ENCODE measurements around the gene CEP162. TPM values are rescaled to one million over a fixed set of nuclear protein-coding genes. Genes with fewer than 3 reads are reported as not detected.

The CEP162 gene
- total RNA-seq, 3 donors from 2014 or later (not counting 1 experiment from before 2014, with no cell fraction given), result 11.2 to 14.6 (median 12.0) TPM

GRCh38 chr6:84268781-84269180 lies 41.3 kb upstream of the CEP162 start:
- WGBS (ENCODE audit: insufficient coverage), result no CpG with 5 or more reads among the region's 3 CpGs
- intact Hi-C loops (cut with micrococcal nuclease), result no loop called here
- no peak overlapping the region for H3K27ac Mint-ChIP-seq
- ATAC-seq (no peak), DNase-seq (no peak)
- H3K4me3 ChIP-seq (ENCODE audit: low read length), result no peak overlapping the region
- H3K36me3 Mint-ChIP-seq, result no peaks in the 10 kb centered on the region
- H3K9me3 ChIP-seq (ENCODE audit: control insufficient read depth, insufficient read depth, low read length), result no peaks in the 10 kb centered on the region
- no peaks in the 10 kb centered on the region for H3K9me3 Mint-ChIP-seq
- H3K27me3 Mint-ChIP-seq (ENCODE audit: low read depth in 2 of 2), result peaks cover 0 to 5% of the 10 kb centered on the region in 2 donors
- H3K27me3 ChIP-seq (ENCODE audit: control insufficient read depth, insufficient read depth, low read length), result peaks cover 6% of the 10 kb centered on the region
- no peak overlapping the region for H3K27ac ChIP-seq (ENCODE audit: low read length)
- H3K4me3 Mint-ChIP-seq, result no peak overlapping the region
- no peaks in the 10 kb centered on the region for H3K36me3 ChIP-seq (ENCODE audit: control insufficient read depth, insufficient read depth, low read length)
- H3K4me1 Mint-ChIP-seq, result no peaks in the 10 kb centered on the region
- TF ChIP-seq, protein P1, sequence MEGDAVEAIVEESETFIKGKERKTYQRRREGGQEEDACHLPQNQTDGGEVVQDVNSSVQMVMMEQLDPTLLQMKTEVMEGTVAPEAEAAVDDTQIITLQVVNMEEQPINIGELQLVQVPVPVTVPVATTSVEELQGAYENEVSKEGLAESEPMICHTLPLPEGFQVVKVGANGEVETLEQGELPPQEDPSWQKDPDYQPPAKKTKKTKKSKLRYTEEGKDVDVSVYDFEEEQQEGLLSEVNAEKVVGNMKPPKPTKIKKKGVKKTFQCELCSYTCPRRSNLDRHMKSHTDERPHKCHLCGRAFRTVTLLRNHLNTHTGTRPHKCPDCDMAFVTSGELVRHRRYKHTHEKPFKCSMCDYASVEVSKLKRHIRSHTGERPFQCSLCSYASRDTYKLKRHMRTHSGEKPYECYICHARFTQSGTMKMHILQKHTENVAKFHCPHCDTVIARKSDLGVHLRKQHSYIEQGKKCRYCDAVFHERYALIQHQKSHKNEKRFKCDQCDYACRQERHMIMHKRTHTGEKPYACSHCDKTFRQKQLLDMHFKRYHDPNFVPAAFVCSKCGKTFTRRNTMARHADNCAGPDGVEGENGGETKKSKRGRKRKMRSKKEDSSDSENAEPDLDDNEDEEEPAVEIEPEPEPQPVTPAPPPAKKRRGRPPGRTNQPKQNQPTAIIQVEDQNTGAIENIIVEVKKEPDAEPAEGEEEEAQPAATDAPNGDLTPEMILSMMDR (IDR thresholded peaks at IDR 0.05), result no peak
- H3K4me1 ChIP-seq (ENCODE audit: control insufficient read depth, insufficient read depth, low read length), result no peaks in the 10 kb centered on the region

DNA sequence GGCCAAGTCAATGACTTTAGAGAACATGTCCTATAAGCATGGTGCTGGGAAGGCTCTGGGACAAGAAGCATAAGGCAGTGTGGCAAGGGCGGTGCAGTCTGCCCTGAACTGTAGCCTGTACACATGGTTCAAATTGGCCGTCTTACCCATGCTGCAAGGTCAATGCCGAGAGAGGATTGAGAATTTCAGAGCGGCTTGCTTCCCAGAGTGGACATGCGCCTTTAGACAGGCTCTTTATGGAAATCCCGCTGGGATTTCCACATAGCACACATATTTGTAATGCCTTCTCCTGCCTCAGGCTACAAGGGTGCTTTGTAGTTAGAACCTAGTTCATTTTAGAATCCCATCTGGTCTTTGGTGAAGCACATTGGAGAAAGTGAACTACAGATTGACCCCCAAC lies 36.1 kb upstream of the CEP162 start:
- H3K27me3 ChIP-seq (ENCODE audit: control insufficient read depth, insufficient read depth, low read length), result peaks cover 6% of the 10 kb centered on the region
- no peak overlapping the region for H3K4me3 ChIP-seq (ENCODE audit: low read length)
- ATAC-seq, result no peak
- no peak for DNase-seq
- intact Hi-C loops (cut with micrococcal nuclease), result no loop called here
- Mint-ChIP-seq H3K36me3 (no peaks in the 10 kb centered on the region), H3K9me3 (no peaks in the 10 kb centered on the region), H3K4me3 (no peak overlapping the region), H3K27ac (no peak overlapping the region), H3K4me1 (no peaks in the 10 kb centered on the region), H3K27me3 (ENCODE audit: low read depth in 2 of 2) (peaks cover 3 to 9% of the 10 kb centered on the region in 2 donors)
- TF ChIP-seq, protein P1 (IDR thresholded peaks at IDR 0.05), result no peak
- H3K27ac ChIP-seq (ENCODE audit: low read length), result no peak overlapping the region
- no peaks in the 10 kb centered on the region for H3K36me3 ChIP-seq (ENCODE audit: control insufficient read depth, insufficient read depth, low read length)
- H3K9me3 ChIP-seq (ENCODE audit: control insufficient read depth, insufficient read depth, low read length), result no peaks in the 10 kb centered on the region
- no peaks in the 10 kb centered on the region for H3K4me1 ChIP-seq (ENCODE audit: control insufficient read depth, insufficient read depth, low read length)
- 91% methylated on average over 6 of the region's 6 CpGs for WGBS (ENCODE audit: insufficient coverage)

DNA sequence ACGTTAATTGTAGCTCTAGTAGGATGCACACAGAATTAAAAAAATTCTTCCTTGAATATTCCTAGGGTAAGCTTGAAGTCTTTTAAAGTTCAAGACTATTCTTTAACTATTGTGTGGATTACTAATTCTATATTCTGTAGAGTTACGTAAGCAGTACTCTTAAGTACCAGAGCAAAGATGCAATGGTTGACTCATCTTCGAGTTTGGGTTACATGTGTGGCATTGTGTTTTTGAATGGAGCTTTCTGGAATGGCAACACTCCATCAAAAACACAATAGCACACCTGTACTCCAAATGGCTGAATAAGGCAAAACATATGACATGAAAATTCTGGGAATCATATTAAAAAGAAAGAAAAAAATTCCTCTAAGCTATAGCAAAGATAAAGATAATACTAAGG lies 33.5 kb upstream of the CEP162 start:
- TF ChIP-seq, protein P1 (IDR thresholded peaks at IDR 0.05), result no peak
- no peak overlapping the region for H3K4me3 Mint-ChIP-seq
- Histone ChIP-seq H3K27me3 (ENCODE audit: control insufficient read depth, insufficient read depth, low read length) (no peaks in the 10 kb centered on the region), H3K36me3 (ENCODE audit: control insufficient read depth, insufficient read depth, low read length) (no peaks in the 10 kb centered on the region), H3K4me3 (ENCODE audit: low read length) (no peak overlapping the region), H3K27ac (ENCODE audit: low read length) (no peak overlapping the region), H3K4me1 (ENCODE audit: control insufficient read depth, insufficient read depth, low read length) (no peaks in the 10 kb centered on the region), H3K9me3 (ENCODE audit: control insufficient read depth, insufficient read depth, low read length) (no peaks in the 10 kb centered on the region)
- intact Hi-C loops (cut with micrococcal nuclease), result no loop called here
- DNase-seq, result no peak
- H3K4me1 Mint-ChIP-seq, result no peaks in the 10 kb centered on the region
- no peaks in the 10 kb centered on the region for H3K36me3 Mint-ChIP-seq
- no peak overlapping the region for H3K27ac Mint-ChIP-seq
- peaks cover 3 to 16% of the 10 kb centered on the region in 2 donors for H3K27me3 Mint-ChIP-seq (ENCODE audit: low read depth in 2 of 2)
- no peak for ATAC-seq
- WGBS (ENCODE audit: insufficient coverage), result no CpG with 5 or more reads among the region's 3 CpGs
- no peaks in the 10 kb centered on the region for H3K9me3 Mint-ChIP-seq

GRCh38 chr6:84260196-84260595 lies 32.8 kb upstream of the CEP162 start:
- no peak overlapping the region for H3K4me3 ChIP-seq (ENCODE audit: low read length)
- ATAC-seq (no peak), DNase-seq (no peak)
- no peaks in the 10 kb centered on the region for H3K4me1 Mint-ChIP-seq
- WGBS (ENCODE audit: insufficient coverage), result 63% methylated on average over 4 of the region's 4 CpGs
- no peaks in the 10 kb centered on the region for H3K36me3 Mint-ChIP-seq
- no peaks in the 10 kb centered on the region for H3K9me3 Mint-ChIP-seq
- TF ChIP-seq, protein P1 (IDR thresholded peaks at IDR 0.05), result no peak
- H3K4me3 Mint-ChIP-seq, result no peak overlapping the region
- no peaks in the 10 kb centered on the region for H3K4me1 ChIP-seq (ENCODE audit: control insufficient read depth, insufficient read depth, low read length)
- intact Hi-C loops (cut with micrococcal nuclease), result no loop called here
- H3K27me3 Mint-ChIP-seq (ENCODE audit: low read depth in 2 of 2), result peaks cover 0 to 18% of the 10 kb centered on the region in 2 donors
- H3K27ac ChIP-seq (ENCODE audit: low read length), result no peak overlapping the region
- no peaks in the 10 kb centered on the region for H3K9me3 ChIP-seq (ENCODE audit: control insufficient read depth, insufficient read depth, low read length)
- H3K36me3 ChIP-seq (ENCODE audit: control insufficient read depth, insufficient read depth, low read length), result no peaks in the 10 kb centered on the region
- no peak overlapping the region for H3K27ac Mint-ChIP-seq
- H3K27me3 ChIP-seq (ENCODE audit: control insufficient read depth, insufficient read depth, low read length), result no peaks in the 10 kb centered on the region

Data from natural killer cell (primary cell).